ENCODE measurements around the gene KRTAP4-11. TPM values are rescaled to one million over a fixed set of nuclear protein-coding genes. Genes with fewer than 3 reads are reported as not detected.
"Not testable (repeated sequence)": the region's sequence is repeated elsewhere in the genome, so short reads cannot be mapped to it uniquely, and the experiment has no call there.

The KRTAP4-11 gene
- not detected for total RNA-seq

DNA sequence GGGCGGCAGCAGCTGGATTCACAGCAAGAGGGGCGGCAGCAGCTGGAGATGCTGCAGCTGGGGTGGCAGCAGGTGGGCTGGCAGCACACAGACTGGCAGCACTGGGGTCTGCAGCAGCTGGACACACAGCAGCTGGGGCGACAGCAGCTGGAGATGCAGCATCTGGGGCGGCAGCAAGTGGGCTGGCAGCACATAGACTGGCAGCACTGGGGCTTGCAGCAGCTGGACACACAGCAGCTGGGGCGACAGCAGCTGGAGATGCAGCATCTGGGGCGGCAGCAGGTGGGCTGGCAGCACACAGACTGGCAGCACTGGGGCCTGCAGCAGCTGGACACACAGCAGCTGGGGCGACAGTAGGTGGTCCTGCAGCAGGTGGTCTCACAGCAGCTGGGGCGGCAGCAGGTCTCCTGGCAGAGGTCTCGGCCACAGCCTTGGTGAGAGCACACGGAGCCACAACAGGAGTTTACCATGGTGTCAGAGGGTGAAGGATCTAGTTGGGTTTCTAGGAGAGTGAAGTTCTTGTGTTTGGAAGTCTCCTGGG, at the start of gene KRTAP4-11:
TSS of gene KRTAP4-11 (minus strand) at position 528 of the 541 bp plus-strand sequence. CDS start at position 470, 58 bp downstream.
- H3K9me3 ChIP-seq (ENCODE audit: low read depth, low read length); H3K27me3 ChIP-seq (ENCODE audit: insufficient read depth, low read length); H3K4me3 ChIP-seq (ENCODE audit: low read length): not testable (repeated sequence)
- peaks cover 11% of the 10 kb centered on the region for H3K4me1 ChIP-seq (ENCODE audit: insufficient read depth, low read length)

DNA sequence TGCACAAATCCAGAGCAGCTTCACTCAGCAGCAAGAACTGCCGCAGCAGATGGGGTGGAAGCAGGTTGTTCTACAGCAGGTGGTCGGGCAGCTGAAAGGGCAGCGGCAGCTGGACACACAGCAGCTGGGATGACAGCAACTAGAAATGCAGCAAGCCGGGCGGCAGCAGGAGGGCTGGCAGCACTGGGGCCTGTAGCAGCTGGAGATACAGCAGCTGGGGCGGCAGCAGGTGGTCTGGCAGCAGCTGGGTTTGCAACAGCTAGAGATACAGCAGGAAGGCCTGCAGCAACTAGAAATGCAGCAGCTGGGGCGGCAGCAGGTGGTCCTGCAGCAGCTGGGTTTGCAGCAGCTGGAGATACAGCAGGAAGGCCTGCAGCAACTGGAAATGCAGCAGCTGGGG, 49.4 kb upstream of the KRTAP4-11 start:
- Histone ChIP-seq H3K27me3 (ENCODE audit: insufficient read depth, low read length) (peaks cover 3% of the 10 kb centered on the region), H3K4me3 (ENCODE audit: low read length) (no peak overlapping the region), H3K4me1 (ENCODE audit: insufficient read depth, low read length) (no peaks in the 10 kb centered on the region), H3K9me3 (ENCODE audit: low read depth, low read length) (no peaks in the 10 kb centered on the region)

DNA sequence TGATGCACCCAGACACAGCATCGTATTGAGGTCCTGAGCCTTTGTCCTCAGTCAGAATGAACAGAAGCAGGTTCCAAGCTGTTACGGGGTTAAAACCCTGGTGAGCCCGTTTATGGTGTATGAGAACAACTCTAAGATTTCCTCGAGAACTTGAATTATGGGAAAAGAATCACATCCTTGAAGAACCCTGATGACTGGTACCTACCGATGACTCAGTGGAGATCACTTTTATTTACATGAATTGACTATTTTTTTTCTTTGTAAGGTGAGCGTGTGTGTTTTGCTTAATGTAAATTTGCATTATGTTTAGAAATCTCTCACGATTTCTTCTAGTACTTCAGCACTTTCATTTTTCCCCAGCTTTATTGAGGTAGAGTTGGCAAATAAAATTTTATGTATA, 45.7 kb upstream of the KRTAP4-11 start:
- Histone ChIP-seq H3K4me1 (ENCODE audit: insufficient read depth, low read length) (no peaks in the 10 kb centered on the region), H3K9me3 (ENCODE audit: low read depth, low read length) (no peaks in the 10 kb centered on the region), H3K27me3 (ENCODE audit: insufficient read depth, low read length) (peaks cover 3% of the 10 kb centered on the region), H3K4me3 (ENCODE audit: low read length) (no peak overlapping the region)

DNA sequence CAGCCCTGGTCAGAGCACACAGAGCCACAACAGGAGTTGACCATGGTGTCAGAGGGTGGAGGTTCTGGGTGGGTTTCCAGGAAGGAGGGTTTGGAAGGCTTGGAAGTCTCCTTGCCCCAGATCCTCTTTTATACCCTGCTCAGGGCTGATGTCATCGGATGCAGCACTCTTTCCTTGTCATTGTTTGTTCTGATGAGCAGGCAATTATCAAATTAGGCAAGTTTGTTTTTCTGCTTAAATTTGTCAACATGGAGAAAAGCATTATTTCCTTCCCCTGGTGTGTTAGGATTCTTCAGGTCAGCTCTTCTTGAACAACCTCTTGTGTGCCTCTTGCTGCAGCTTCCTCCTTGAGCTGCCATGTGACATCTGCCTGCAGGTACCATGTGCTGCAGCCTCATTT, 42.5 kb upstream of the KRTAP4-11 start, which contains the start of gene KRTAP4-4:
TSS of gene KRTAP4-4 (minus strand) at position 101 of the 400 bp plus-strand sequence. CDS start at position 44, 57 bp downstream.
- Histone ChIP-seq H3K4me3 (ENCODE audit: low read length) (no peak within 1 kb of the TSS), H3K9me3 (ENCODE audit: low read depth, low read length) (no peaks in the 10 kb centered on the region)

DNA sequence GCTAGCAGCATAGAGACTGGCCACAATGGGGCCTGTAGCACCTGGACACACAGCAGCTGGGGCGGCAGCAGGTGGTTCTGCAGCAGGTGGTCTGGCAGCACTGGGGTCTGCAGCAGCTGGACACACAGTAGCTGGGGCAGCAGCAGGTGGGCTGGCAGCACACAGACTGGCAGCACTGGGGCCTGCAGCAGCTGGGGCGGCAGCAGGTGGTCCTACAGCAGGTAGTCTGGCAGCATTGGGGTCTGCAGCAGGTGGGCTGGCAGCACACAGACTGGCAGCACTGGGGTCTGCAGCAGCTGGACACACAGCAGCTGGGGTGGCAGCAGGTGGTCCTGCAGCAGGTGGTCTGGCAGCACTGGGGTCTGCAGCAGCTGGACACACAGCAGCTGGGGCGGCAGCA, 42.0 kb upstream of the KRTAP4-11 start:
- H3K9me3 ChIP-seq (ENCODE audit: low read depth, low read length); H3K4me1 ChIP-seq (ENCODE audit: insufficient read depth, low read length); H3K4me3 ChIP-seq (ENCODE audit: low read length): not testable (repeated sequence)
- H3K27me3 ChIP-seq (ENCODE audit: insufficient read depth, low read length): peaks cover 13% of the 10 kb centered on the region

More for the DNA sequence above, 42.5 kb upstream of the KRTAP4-11 start, which contains the start of gene KRTAP4-4:
- no peaks in the 10 kb centered on the region for H3K4me1 ChIP-seq (ENCODE audit: insufficient read depth, low read length)
- H3K27me3 ChIP-seq (ENCODE audit: insufficient read depth, low read length): peaks cover 11% of the 10 kb centered on the region

DNA sequence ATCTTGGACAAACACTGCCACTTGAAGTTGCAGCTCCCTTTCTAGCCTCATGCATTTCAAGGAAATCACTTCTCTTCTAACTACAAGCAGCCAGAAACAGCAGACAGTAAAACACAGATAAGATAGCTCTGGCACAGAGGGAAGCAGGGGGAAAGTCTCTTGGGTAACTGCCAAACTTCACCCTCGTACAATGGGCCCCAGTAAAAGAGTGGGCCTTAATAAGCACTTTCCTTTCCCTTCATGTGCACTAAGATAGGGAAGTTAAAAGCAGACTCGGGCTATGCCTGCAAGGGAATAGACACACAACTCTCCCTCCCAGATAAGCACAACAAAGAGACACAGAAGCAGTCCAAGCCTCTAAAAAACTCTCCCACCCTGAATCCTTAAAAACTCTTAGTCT, 35.7 kb upstream of the KRTAP4-11 start:
- H3K4me3 ChIP-seq (ENCODE audit: low read length): no peak overlapping the region
- H3K9me3 ChIP-seq (ENCODE audit: low read depth, low read length): no peaks in the 10 kb centered on the region
- H3K27me3 ChIP-seq (ENCODE audit: insufficient read depth, low read length): peaks cover 11% of the 10 kb centered on the region
- H3K4me1 ChIP-seq (ENCODE audit: insufficient read depth, low read length): no peaks in the 10 kb centered on the region

DNA sequence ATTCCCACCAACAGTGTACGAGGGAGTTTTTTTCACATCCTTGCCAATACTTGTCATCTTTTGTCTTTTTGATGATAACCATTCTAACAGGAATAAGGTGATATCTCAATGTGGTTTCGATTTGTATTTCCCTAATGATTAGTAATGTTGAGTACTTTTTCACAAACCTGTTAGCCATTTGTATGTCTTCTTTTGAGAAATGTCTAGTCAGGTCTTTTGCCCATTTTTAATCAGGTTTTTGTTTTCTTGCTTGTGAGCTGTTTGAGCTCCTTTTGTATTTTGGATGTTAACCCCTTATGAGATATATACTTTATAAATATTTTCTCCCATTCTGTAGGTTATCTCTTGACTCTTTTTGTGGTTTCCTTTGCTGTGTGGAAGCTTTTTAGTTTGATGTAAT, 33.4 kb upstream of the KRTAP4-11 start:
- Histone ChIP-seq H3K27me3 (ENCODE audit: insufficient read depth, low read length) (peaks cover 9% of the 10 kb centered on the region), H3K9me3 (ENCODE audit: low read depth, low read length) (no peaks in the 10 kb centered on the region), H3K4me1 (ENCODE audit: insufficient read depth, low read length) (no peaks in the 10 kb centered on the region), H3K4me3 (ENCODE audit: low read length) (no peak overlapping the region)

DNA sequence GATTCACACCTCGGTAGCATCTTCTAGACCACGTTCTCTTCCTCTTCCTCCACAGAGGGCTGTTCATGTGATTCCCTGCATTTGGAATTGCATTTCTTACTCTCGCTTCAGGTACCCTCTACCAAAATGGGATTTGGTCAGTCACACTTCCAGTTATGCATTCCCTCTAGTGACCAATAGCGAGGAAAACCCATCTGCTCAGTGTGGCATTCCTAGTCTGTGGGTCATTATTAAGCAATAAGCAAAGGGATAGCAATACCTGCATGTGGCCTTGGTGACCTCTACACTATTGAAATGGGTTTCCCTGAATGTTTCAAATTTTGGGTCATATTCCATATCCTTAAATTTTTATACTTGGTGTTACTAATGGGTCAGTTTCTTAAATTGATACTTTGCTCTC, 31.9 kb upstream of the KRTAP4-11 start:
- Histone ChIP-seq H3K9me3 (ENCODE audit: low read depth, low read length) (no peaks in the 10 kb centered on the region), H3K4me1 (ENCODE audit: insufficient read depth, low read length) (no peaks in the 10 kb centered on the region), H3K4me3 (ENCODE audit: low read length) (no peak overlapping the region), H3K27me3 (ENCODE audit: insufficient read depth, low read length) (no peaks in the 10 kb centered on the region)

DNA sequence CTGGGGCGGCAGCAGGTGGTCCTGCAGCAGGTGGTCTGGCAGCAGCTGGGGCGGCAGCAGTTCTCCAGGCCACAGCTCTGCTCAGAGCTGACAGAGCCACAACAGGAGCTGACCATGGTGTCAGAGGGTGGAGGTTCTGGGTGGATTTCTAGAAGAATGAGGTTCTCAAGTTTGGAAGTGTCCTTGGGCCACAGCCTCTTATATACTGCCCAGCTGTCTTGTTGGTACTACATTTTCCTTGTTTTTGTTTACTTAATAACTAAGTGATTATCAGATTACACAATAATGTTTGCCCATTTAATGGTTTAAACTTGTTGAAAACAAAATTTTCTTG, 31.4 kb upstream of the KRTAP4-11 start, which contains the start of gene KRTAP4-5:
TSS of gene KRTAP4-5 (minus strand) at position 174 of the 334 bp plus-strand sequence. CDS start at position 116, 58 bp downstream.
- H3K4me3 ChIP-seq (ENCODE audit: low read length): no peak within 1 kb of the TSS
- no peaks in the 10 kb centered on the region for H3K4me1 ChIP-seq (ENCODE audit: insufficient read depth, low read length)
- no peaks in the 10 kb centered on the region for H3K27me3 ChIP-seq (ENCODE audit: insufficient read depth, low read length)
- no peaks in the 10 kb centered on the region for H3K9me3 ChIP-seq (ENCODE audit: low read depth, low read length)

DNA sequence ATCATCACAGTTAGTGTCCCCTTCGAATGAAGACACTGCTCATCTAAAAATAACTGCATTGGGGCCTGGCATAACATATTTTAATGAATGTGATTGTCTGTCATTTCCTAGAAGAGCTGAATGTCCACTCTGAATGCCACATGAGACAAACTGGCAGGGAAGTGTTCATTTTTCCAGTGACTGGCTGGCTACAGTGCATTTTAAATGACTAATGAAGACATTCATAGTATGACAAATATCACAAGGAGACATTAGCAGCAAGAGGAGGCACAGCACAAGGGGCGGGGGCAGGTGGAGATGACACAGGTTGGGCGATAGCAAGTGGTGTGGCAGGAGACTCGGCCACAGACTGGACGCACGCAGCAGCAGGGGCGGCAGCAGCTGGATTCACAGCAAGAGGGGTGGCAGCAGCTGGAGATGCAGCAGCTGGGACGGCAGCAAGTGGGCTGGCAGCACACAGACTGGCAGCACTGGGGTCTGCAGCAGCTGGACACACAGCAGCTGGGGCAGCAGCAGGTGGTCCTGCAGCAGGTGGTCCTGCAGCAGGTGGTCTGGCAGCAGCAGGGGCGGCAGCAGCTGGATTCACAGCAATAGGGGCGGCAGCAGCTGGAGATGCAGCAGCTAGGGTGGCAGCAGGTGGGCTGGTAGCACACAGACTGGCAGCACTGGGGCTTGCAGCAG, 30.9 kb upstream of the KRTAP4-11 start:
- H3K27me3 ChIP-seq (ENCODE audit: insufficient read depth, low read length); H3K4me1 ChIP-seq (ENCODE audit: insufficient read depth, low read length); H3K9me3 ChIP-seq (ENCODE audit: low read depth, low read length); H3K4me3 ChIP-seq (ENCODE audit: low read length): not testable (repeated sequence)

DNA sequence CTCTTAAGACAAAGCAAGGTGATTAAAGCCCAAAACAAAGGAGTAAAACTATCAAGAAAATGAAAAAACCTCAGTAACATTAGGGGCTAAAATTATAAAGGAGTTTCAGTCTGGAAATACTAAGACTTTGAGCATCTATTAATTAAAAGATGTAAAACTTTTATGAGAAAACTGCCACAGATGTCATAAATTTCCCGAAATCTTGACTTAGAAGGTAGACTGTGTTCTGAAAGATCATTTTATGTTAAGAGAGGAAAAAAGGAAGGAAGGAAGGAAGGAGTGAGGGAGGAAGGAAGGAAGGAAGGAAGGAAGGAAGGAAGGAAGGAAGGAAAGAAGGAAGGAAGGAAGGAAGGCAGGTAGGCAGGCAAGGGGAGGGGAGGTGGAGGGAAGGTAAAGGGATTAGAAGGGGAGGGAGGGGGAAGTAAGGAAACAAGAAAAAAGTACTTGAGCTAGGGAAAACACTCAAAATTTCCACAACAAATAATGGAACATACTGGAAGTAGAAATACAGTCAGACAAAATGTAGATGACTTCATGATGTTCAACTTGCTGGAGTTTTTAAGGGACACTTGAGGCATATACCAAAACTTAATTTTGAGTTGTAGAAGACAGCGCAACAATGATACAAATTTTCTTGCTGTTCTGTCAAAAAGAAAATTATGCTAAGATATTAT, 29.5 kb upstream of the KRTAP4-11 start:
- no peaks in the 10 kb centered on the region for H3K9me3 ChIP-seq (ENCODE audit: low read depth, low read length)
- no peaks in the 10 kb centered on the region for H3K4me1 ChIP-seq (ENCODE audit: insufficient read depth, low read length)
- no peak overlapping the region for H3K4me3 ChIP-seq (ENCODE audit: low read length)
- no peaks in the 10 kb centered on the region for H3K27me3 ChIP-seq (ENCODE audit: insufficient read depth, low read length)

DNA sequence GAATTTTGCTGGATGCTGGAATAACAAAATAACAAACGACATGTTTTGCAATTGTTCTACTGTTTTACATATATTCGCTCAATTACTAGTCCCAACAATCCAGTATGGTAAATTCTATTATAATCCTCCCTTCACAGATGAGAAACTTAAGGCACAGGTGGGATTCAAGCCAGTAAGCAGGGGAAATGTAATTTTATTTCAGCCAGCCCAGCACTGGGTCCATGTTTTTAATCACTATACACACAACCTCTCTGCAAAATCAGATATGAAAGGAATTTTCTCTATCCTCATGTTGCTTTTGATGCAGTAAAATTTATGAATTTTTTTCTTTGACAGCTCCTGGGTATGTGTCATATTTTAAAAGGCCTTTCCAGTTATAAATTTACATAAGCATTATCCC, 27.1 kb upstream of the KRTAP4-11 start:
- Histone ChIP-seq H3K27me3 (ENCODE audit: insufficient read depth, low read length) (no peaks in the 10 kb centered on the region), H3K9me3 (ENCODE audit: low read depth, low read length) (no peaks in the 10 kb centered on the region), H3K4me1 (ENCODE audit: insufficient read depth, low read length) (no peaks in the 10 kb centered on the region), H3K4me3 (ENCODE audit: low read length) (no peak overlapping the region)

DNA sequence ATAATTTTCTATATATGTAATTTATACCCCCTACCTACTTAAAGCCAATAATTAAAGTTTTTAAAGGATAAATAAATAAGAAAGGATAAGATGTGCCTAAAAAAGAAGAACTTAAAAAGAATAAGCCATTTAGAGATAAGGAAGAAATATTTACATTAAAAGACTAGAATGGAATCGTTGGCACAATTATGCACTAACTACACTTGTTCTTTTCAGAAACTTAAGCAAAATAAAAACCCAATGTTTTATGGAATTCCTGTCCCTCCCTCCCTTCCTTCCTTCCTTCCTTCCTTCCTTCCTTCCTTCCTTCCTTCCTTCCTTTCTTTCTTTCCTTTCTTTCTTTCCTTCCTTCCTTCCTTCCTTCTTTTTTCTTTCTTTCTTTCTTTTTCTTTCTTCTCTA, 26.7 kb upstream of the KRTAP4-11 start:
- Histone ChIP-seq H3K9me3 (ENCODE audit: low read depth, low read length) (no peaks in the 10 kb centered on the region), H3K27me3 (ENCODE audit: insufficient read depth, low read length) (no peaks in the 10 kb centered on the region), H3K4me1 (ENCODE audit: insufficient read depth, low read length) (no peaks in the 10 kb centered on the region), H3K4me3 (ENCODE audit: low read length) (no peak overlapping the region)

DNA sequence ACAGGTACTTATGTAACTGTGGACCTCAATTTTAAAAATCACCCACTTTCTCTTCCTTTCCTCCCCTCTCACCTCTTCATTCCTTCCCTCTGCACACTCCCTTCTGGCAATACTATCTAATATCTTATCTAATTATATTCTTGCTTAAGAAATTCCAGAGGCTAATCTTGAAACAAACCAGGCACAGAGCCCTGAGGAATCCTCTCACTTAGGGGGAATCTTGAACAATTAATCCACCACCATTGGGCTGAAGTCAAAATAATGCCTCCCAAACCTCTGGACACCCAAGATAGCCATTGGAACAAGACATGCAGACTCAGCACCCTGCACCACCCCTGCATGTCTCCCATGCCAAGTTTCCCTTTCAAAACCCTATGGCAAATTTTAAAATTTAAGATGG, 23.2 kb upstream of the KRTAP4-11 start:
- Histone ChIP-seq H3K27me3 (ENCODE audit: insufficient read depth, low read length) (no peaks in the 10 kb centered on the region), H3K4me3 (ENCODE audit: low read length) (no peak overlapping the region), H3K4me1 (ENCODE audit: insufficient read depth, low read length) (no peaks in the 10 kb centered on the region), H3K9me3 (ENCODE audit: low read depth, low read length) (no peaks in the 10 kb centered on the region)

DNA sequence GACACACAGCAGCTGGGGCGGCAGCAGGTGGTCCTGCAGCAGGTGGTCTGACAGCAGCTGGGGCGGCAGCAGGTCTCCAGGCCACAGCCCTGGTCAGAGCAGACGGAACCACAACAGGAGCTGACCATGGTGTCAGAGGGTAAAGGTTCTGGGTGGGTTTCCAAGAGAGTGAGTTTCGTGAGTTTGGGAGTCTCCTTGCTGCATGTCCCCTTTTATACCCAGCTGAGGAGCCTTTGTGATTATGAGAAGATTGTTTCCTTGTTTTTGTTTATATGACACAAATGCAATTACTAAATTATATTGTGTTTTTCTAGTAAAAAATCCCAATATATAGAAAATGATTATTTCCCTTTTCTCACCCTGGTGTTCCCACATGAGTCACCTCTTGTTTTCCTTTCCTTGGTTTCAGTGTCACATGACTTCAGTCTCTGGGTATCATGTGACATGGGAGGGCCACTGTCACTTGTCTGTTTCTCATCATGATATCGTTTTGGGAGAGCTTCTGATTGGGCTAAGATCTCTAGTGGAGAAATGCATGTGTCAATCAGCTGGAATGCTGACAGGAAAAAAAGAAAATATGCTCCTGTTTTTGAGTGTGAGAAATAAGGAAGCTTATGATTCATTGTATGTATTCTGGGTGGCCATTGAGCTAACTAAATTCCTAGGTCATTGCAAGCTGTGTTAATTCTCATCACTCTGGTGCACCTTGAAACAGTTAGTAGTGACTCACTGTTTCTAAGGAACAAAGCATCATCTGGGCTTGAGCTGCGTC, 22.4 kb upstream of the KRTAP4-11 start, which contains the start of gene KRTAP4-6:
TSS of gene KRTAP4-6 (minus strand) at position 185 of the 772 bp plus-strand sequence. CDS start at position 128, 57 bp downstream.
- Histone ChIP-seq H3K4me3 (ENCODE audit: low read length) (no peak within 1 kb of the TSS), H3K27me3 (ENCODE audit: insufficient read depth, low read length) (no peaks in the 10 kb centered on the region), H3K9me3 (ENCODE audit: low read depth, low read length) (no peaks in the 10 kb centered on the region), H3K4me1 (ENCODE audit: insufficient read depth, low read length) (no peaks in the 10 kb centered on the region)

Measured in mononuclear cell (primary cell).